ENCODE results near the gene ERMP1. TPM values are rescaled to one million over a fixed set of nuclear protein-coding genes. Genes with fewer than 3 reads are reported as not detected.

The ERMP1 gene
- total and polyA plus RNA-seq, 2 of the 8 experiments (the other 6 are each of a cell fraction or from before 2014, with no cell fraction given): 12.8 to 16.7 TPM

- CTCF ChIA-PET (ENCODE audit: partially characterized antibody): interaction anchor here (0.7 to 1.4 kb wide), 2 partner anchors 15 to 95 kb away, joined by 3 to 4 read pairs; no protein-coding TSS in a partner anchor
- H3K27ac ChIP-seq (ENCODE audit: low read depth, low read length): no peak overlapping the region
Measured at GRCh38 chr9:5789489-5789888, 43.4 kb downstream of the ERMP1 start.

More at GRCh38 chr9:5789489-5789888, 43.4 kb downstream of the ERMP1 start:
- H2BK15ac ChIP-seq (ENCODE audit: low read length): no peak overlapping the region
- no peaks in the 10 kb centered on the region for H4K20me1 ChIP-seq (replicated peaks in 1 of 2; ENCODE audit: control insufficient read depth in 1 of 2, insufficient read depth in 2 of 2, low read length in 2 of 2)
- H4K5ac ChIP-seq (ENCODE audit: insufficient read length, low read depth, low read length): no peak overlapping the region
- H3K36me3 ChIP-seq (ENCODE audit: control insufficient read depth in 2 of 4, insufficient read depth in 4 of 4, low read length in 3 of 4): peaks cover 2 to 11% (median 7%) of the 10 kb centered on the region in 4 experiments; a peak in 5 of 8 replicates
- H3K56ac ChIP-seq (replicated peaks; ENCODE audit: insufficient read length, low read depth, low read length): no peak overlapping the region
- H3K4ac ChIP-seq (replicated peaks; ENCODE audit: insufficient read length, low read depth, low read length): no peak overlapping the region
- H3K23ac ChIP-seq (ENCODE audit: insufficient read length): no peak overlapping the region
- H3K4me1 ChIP-seq (replicated peaks in 1 of 4; ENCODE audit: control insufficient read depth in 3 of 4, insufficient read depth in 4 of 4, low read length in 3 of 4): no peaks in the 10 kb centered on the region; a peak in 1 of 7 replicates
- no peak overlapping the region for H2AFZ ChIP-seq (ENCODE audit: low read length)
- H3K14ac ChIP-seq (ENCODE audit: insufficient read length): no peak overlapping the region
- no peak overlapping the region for H2BK20ac ChIP-seq (ENCODE audit: low read length)
- DNase-seq (ENCODE audit: low read depth in 1 of 2, low spot score in 2 of 2): no peak
- H3K27me3 ChIP-seq (replicated peaks in 1 of 4; ENCODE audit: control insufficient read depth in 3 of 4, extremely low read depth in 1 of 4, insufficient read depth in 3 of 4, low read length in 3 of 4): no peaks in the 10 kb centered on the region
- no peaks in the 10 kb centered on the region for H3K79me2 ChIP-seq (ENCODE audit: control insufficient read depth in 1 of 2, insufficient read depth in 2 of 2, low read length in 2 of 2)
- H2BK120ac ChIP-seq (replicated peaks; ENCODE audit: low read depth, low read length): no peak overlapping the region
- POLR2A ChIA-PET (ENCODE audit: partially characterized antibody): no interaction called here
- no peak overlapping the region for H3K4me3 ChIP-seq (ENCODE audit: extremely low read depth in 1 of 4, insufficient read depth in 2 of 4, low read depth in 3 of 4, low read length in 4 of 4)
- H4K91ac ChIP-seq (replicated peaks; ENCODE audit: insufficient read length, low read length): no peak overlapping the region
- H2BK5ac ChIP-seq (ENCODE audit: low read depth, low read length): no peak overlapping the region
- no peak overlapping the region for H3K4me2 ChIP-seq (ENCODE audit: insufficient read depth in 1 of 2, low read depth in 2 of 2, low read length in 2 of 2)
- H4K8ac ChIP-seq (ENCODE audit: extremely low read depth, insufficient read depth, low read length): no peak overlapping the region
- no peak overlapping the region for H2AK5ac ChIP-seq (ENCODE audit: low read depth, low read length)
- H3K9ac ChIP-seq (replicated peaks in 1 of 4; ENCODE audit: extremely low read depth in 1 of 4, low read depth in 3 of 4, low read length in 3 of 4): no peak overlapping the region
- H3K9me3 ChIP-seq (ENCODE audit: insufficient read depth in 2 of 2, low read depth in 1 of 2, low read length in 1 of 2): no peaks in the 10 kb centered on the region
- H3K79me1 ChIP-seq (ENCODE audit: low read depth, low read length): no peaks in the 10 kb centered on the region
- no peaks in the 10 kb centered on the region for H3K23me2 ChIP-seq (ENCODE audit: low read depth, low read length)
- no peak overlapping the region for H3K18ac ChIP-seq (ENCODE audit: extremely low read depth, low read length)
- FAIRE-seq: no peak
- WGBS, 2 experiments (ENCODE audit: extremely low coverage in 1 of 2, insufficient coverage in 1 of 2, insufficient read length in 1 of 2, insufficient replicate concordance in 2 of 2, low coverage in 1 of 2, low lambda C conversion rate in 2 of 2, missing lambda C conversion rate in 1 of 2): 94% methylated on average over 4 of the region's 5 CpGs; no CpG with 5 or more reads in 1 of the 2 experiments
- no peak overlapping the region for H2BK12ac ChIP-seq (ENCODE audit: low read depth, low read length)

All from H1 (cell line).